ENCODE results near the gene BGLAP. TPM values are rescaled to one million over a fixed set of nuclear protein-coding genes. Genes with fewer than 3 reads are reported as not detected.

The BGLAP gene
- total and polyA plus RNA-seq, 8 donors = 1.5 to 1.9 TPM; not detected in 6

- WGBS, 5 donors = 93 to 97% (median 95%) methylated on average over 5 of the region's 5 CpGs
- intact Hi-C loops (cut with DNase I; ENCODE audit: low total_unique reads) = no loop called here
- DNase-seq = no peak
- Histone ChIP-seq H3K36me3 (peaks cover 52 to 91% (median 89%) of the 10 kb centered on the region in 4 donors), H3K9me3 (no peaks in the 10 kb centered on the region), H3K4me3 (no peak overlapping the region), H3K27ac (no peak overlapping the region), H3K27me3 (no peaks in the 10 kb centered on the region), H3K4me1 (no peaks in the 10 kb centered on the region)
- TF ChIP-seq POLR2A (IDR thresholded peaks at IDR 0.05) (no peak), POLR2AphosphoS5 (IDR thresholded peaks at IDR 0.05) (no peak), EP300 (IDR thresholded peaks at IDR 0.05) (no peak), CTCF (IDR thresholded peaks at IDR 0.05) (no peak)
Measured at GRCh38 chr1:156238248-156238647, 3.7 kb upstream of the BGLAP start.

GRCh38 chr1:156241311-156241811 lies 623 bp upstream of the BGLAP start:
- H3K36me3 ChIP-seq = peaks cover 30 to 68% (median 58%) of the 10 kb centered on the region in 4 donors

GRCh38 chr1:156242738-156243137 lies 754 bp downstream of the BGLAP start:
- Histone ChIP-seq H3K4me3 (no peak overlapping the region), H3K36me3 (peaks cover 16 to 54% (median 44%) of the 10 kb centered on the region in 4 donors), H3K27ac (no peak overlapping the region), H3K4me1 (peaks cover 23 to 32% (median 30%) of the 10 kb centered on the region in 4 donors), H3K9me3 (no peaks in the 10 kb centered on the region), H3K27me3 (peaks cover 0 to 31% (median 9%) of the 10 kb centered on the region in 3 donors)
- TF ChIP-seq EP300 (IDR thresholded peaks at IDR 0.05) (no peak), POLR2A (IDR thresholded peaks at IDR 0.05) (no peak), POLR2AphosphoS5 (IDR thresholded peaks at IDR 0.05) (no peak), CTCF (IDR thresholded peaks at IDR 0.05) (no peak)
- intact Hi-C loops (cut with DNase I; ENCODE audit: low total_unique reads) = no loop called here
- DNase-seq = no peak
- 66 to 76% (median 73%) methylated on average over 8 to 10 of the region's 10 CpGs for WGBS, 5 donors

More at GRCh38 chr1:156241311-156241811, 623 bp upstream of the BGLAP start:
- Histone ChIP-seq H3K9me3 (no peaks in the 10 kb centered on the region), H3K27me3 (peaks cover 0 to 26% (median 9%) of the 10 kb centered on the region in 3 donors), H3K27ac (no peak overlapping the region), H3K4me1 (peaks cover 12 to 18% (median 16%) of the 10 kb centered on the region in 4 donors), H3K4me3 (no peak overlapping the region)
- 57 to 75% (median 65%) methylated on average over 13 to 15 of the region's 15 CpGs for WGBS, 5 donors
- DNase-seq = no peak
- TF ChIP-seq EP300 (IDR thresholded peaks at IDR 0.05) = no peak
- TF ChIP-seq POLR2AphosphoS5 (IDR thresholded peaks at IDR 0.05) = no peak
- intact Hi-C loops (cut with DNase I; ENCODE audit: low total_unique reads) = no loop called here

- intact Hi-C loops (cut with DNase I; ENCODE audit: low total_unique reads) = no loop called here
- peaks cover 13 to 42% (median 34%) of the 10 kb centered on the region in 4 donors for H3K36me3 ChIP-seq
Measured at GRCh38 chr1:156244126-156244525, 2.1 kb downstream of the BGLAP start.

More at GRCh38 chr1:156244126-156244525, 2.1 kb downstream of the BGLAP start:
- TF ChIP-seq EP300 (IDR thresholded peaks at IDR 0.05) (no peak), CTCF (IDR thresholded peaks at IDR 0.05) (no peak), POLR2A (IDR thresholded peaks at IDR 0.05) (no peak), POLR2AphosphoS5 (IDR thresholded peaks at IDR 0.05) (no peak)
- H3K27ac ChIP-seq = no peak overlapping the region
- H3K4me3 ChIP-seq = no peak overlapping the region
- H3K9me3 ChIP-seq = no peaks in the 10 kb centered on the region
- H3K4me1 ChIP-seq = peaks cover 24 to 37% (median 34%) of the 10 kb centered on the region in 4 donors
- 50 to 78% (median 63%) methylated on average over 1 to 2 of the region's 2 CpGs for WGBS, 5 donors
- no peak for DNase-seq
- H3K27me3 ChIP-seq = peaks cover 0 to 31% (median 9%) of the 10 kb centered on the region in 3 donors

All from stomach (tissue), 9 donors.